ENCODE data around the gene PXT1. TPM values are rescaled to one million over a fixed set of nuclear protein-coding genes. Genes with fewer than 3 reads are reported as not detected.

Gene PXT1
- total RNA-seq, 2 experiments from 2014 or later: 0.22 to 0.36 TPM

DNA sequence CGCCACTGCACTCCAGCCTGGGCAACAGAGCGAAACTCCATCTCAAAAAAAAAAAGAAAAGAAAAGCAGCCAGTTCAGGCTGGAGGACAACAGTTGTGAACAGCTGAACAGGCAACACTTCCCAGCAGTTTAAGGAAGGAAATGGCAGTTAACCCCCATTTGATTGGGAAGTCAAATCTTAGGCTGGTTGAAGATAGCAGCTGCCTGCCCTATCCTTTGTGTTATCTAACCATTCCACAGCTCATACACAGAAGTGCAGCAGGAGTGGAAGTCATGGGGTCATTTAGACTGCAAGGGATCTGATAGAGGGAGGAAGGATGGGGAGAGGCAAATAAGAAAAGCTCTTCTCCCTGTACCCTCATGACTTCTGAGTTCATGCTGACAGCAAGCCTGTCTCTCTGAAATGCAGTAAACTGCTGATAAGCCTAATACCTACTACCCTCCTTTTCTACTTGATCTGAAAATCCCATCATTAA, 35.4 kb upstream of the PXT1 start:
- Mint-ChIP-seq H3K4me1 (ENCODE audit: low read depth) (peaks cover 13% of the 10 kb centered on the region), H3K36me3 (ENCODE audit: low read depth) (peaks cover 42% of the 10 kb centered on the region), H3K27me3 (no peaks in the 10 kb centered on the region), H3K4me3 (no peak overlapping the region), H3K27ac (peak overlapping the region; percentile 25), H3K9me3 (no peaks in the 10 kb centered on the region)
- intact Hi-C loops (cut with micrococcal nuclease): no loop called here
- ChIA-PET POLR2A (interaction anchor here (0.6 to 1.3 kb wide), 3 partner anchors 10 to 42 kb away, joined by 3 to 4 read pairs (median 3); no protein-coding TSS in a partner anchor), CTCF (interaction anchor here (2.1 kb wide), 1 partner anchor 10 kb away, joined by 5 read pairs; no protein-coding TSS in a partner anchor)
- TF ChIP-seq, protein P1, sequence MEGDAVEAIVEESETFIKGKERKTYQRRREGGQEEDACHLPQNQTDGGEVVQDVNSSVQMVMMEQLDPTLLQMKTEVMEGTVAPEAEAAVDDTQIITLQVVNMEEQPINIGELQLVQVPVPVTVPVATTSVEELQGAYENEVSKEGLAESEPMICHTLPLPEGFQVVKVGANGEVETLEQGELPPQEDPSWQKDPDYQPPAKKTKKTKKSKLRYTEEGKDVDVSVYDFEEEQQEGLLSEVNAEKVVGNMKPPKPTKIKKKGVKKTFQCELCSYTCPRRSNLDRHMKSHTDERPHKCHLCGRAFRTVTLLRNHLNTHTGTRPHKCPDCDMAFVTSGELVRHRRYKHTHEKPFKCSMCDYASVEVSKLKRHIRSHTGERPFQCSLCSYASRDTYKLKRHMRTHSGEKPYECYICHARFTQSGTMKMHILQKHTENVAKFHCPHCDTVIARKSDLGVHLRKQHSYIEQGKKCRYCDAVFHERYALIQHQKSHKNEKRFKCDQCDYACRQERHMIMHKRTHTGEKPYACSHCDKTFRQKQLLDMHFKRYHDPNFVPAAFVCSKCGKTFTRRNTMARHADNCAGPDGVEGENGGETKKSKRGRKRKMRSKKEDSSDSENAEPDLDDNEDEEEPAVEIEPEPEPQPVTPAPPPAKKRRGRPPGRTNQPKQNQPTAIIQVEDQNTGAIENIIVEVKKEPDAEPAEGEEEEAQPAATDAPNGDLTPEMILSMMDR (IDR thresholded peaks at IDR 0.05): no peak
- no peak for ATAC-seq
- DNase-seq: no peak

DNA sequence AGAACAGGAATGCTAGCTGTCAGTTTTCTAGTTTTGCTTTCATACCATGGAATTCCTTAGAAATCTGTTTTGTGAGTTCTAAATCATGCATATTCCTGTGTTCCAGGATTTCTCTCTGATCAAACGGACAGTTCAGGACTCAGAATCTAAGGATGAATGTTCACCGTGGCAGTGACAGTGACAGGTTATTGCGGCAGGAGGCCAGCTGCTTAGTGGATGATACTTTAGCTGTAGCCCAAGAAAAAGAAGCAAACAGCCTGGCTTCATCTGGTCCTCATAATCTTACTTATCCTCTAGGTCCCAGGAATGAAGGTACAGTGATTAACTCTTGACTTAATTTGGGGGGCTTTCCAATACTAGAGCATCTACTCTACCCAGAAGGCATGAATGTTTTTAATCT, 27.3 kb upstream of the PXT1 start:
- ATAC-seq (no peak), DNase-seq (no peak)
- no peaks in the 10 kb centered on the region for H3K27me3 Mint-ChIP-seq
- TF ChIP-seq, protein P1 (IDR thresholded peaks at IDR 0.05): no peak
- ChIA-PET POLR2A (interaction anchor here (1.1 kb wide), 1 partner anchor 10 kb away, joined by 3 read pairs; no protein-coding TSS in a partner anchor), CTCF (interaction anchor here (1.4 to 1.8 kb wide), 2 partner anchors 10 to 47 kb away, joined by 3 to 4 read pairs; no protein-coding TSS in a partner anchor)
- intact Hi-C loops (cut with micrococcal nuclease): no loop called here
- H3K4me1 Mint-ChIP-seq (ENCODE audit: low read depth): peaks cover 6% of the 10 kb centered on the region
- H3K4me3 Mint-ChIP-seq: no peak overlapping the region
- no peaks in the 10 kb centered on the region for H3K9me3 Mint-ChIP-seq
- H3K36me3 Mint-ChIP-seq (ENCODE audit: low read depth): peaks cover 22% of the 10 kb centered on the region
- no peak overlapping the region for H3K27ac Mint-ChIP-seq

DNA sequence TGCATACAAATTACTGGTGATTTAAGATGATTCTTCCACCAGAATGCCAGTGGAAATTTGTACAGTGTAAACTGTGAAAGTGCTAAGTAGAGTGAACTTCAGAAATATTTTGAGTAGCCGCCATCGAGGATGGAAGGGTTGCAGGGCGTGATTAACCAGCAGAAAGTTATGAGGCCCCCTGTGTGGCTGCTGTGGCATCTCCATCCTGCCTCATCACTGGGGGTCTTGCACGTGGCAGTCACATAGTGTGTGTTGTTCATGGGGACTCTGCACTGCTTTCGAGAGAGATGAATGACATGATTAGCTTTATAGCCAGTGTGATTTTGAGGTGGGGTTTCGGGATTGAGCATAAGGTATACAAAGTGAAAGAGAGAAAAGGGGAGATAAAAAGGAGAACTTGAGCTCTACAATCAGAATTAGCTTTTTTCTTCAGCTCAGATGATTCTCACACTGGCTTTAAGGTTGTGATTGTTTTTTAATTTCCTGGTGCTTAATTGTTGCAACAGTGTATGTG, 26.6 kb upstream of the PXT1 start:
- ChIA-PET CTCF (interaction anchor here (1.4 to 1.8 kb wide), 2 partner anchors 10 to 46 kb away, joined by 3 to 4 read pairs; no protein-coding TSS in a partner anchor), POLR2A (interaction anchor here (0.8 to 1.1 kb wide), 2 partner anchors 10 to 26 kb away, joined by 3 read pairs; no protein-coding TSS in a partner anchor)
- Mint-ChIP-seq H3K27ac (peak overlapping the region; percentile 14), H3K9me3 (no peaks in the 10 kb centered on the region), H3K27me3 (no peaks in the 10 kb centered on the region), H3K4me1 (ENCODE audit: low read depth) (peaks cover 11% of the 10 kb centered on the region), H3K36me3 (ENCODE audit: low read depth) (peaks cover 18% of the 10 kb centered on the region), H3K4me3 (no peak overlapping the region)
- ATAC-seq (no peak), DNase-seq (no peak)
- intact Hi-C loops (cut with micrococcal nuclease): no loop called here
- TF ChIP-seq, protein P1 (IDR thresholded peaks at IDR 0.05): no peak

DNA sequence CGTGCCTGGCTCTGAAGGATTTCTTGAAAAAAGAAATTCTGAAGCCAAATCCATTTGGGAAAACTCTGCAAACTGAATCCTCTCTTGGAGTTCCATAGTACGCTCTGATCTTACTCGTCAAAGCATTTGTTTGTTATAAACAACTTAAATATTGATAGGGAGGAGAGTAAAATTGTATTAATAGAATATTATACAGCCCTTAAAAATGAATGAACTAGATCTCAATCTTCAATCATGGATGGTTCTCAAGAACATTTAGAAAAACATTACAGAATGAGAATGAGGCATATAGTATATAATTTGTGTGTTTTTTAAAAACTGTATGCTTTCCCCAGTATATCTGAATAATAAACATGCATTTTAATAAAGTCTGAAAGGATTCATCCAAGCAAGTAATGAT, 25.0 kb upstream of the PXT1 start:
- no peak for DNase-seq
- intact Hi-C loops (cut with micrococcal nuclease): no loop called here
- peaks cover 24% of the 10 kb centered on the region for H3K36me3 Mint-ChIP-seq (ENCODE audit: low read depth)
- ATAC-seq: no peak
- H3K27ac Mint-ChIP-seq: no peak overlapping the region
- ChIA-PET POLR2A (no interaction called here), CTCF (no interaction called here)
- no peaks in the 10 kb centered on the region for H3K27me3 Mint-ChIP-seq
- no peaks in the 10 kb centered on the region for H3K9me3 Mint-ChIP-seq
- H3K4me1 Mint-ChIP-seq (ENCODE audit: low read depth): peaks cover 18% of the 10 kb centered on the region
- TF ChIP-seq, protein P1 (IDR thresholded peaks at IDR 0.05): no peak
- H3K4me3 Mint-ChIP-seq: no peak overlapping the region

DNA sequence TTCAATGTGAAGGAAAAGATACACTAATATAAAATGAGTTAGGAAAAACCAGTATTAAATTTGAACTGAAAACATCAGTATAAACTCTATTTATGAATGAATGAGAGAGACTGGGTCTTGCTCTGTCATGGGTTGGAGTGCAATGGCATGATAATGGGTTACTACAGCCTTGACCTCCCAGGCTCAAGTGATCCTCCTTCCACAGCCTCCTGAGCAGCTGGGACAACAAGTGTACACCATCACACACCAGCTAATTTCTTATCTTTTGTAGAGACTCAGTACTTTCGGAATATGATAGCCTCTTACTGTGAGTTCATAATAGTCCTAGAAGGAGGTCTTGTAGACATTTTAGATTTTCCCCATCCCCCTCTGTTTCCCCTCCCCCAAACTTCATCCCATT, 21.6 kb upstream of the PXT1 start:
- Mint-ChIP-seq H3K27me3 (no peaks in the 10 kb centered on the region), H3K9me3 (no peaks in the 10 kb centered on the region), H3K36me3 (ENCODE audit: low read depth) (peaks cover 21% of the 10 kb centered on the region), H3K27ac (no peak overlapping the region), H3K4me1 (ENCODE audit: low read depth) (peaks cover 33% of the 10 kb centered on the region), H3K4me3 (no peak overlapping the region)
- CTCF ChIA-PET: no interaction called here
- ATAC-seq: no peak
- DNase-seq: no peak
- TF ChIP-seq, protein P1 (IDR thresholded peaks at IDR 0.05): no peak
- POLR2A ChIA-PET: no interaction called here
- intact Hi-C loops (cut with micrococcal nuclease): no loop called here
